ENCODE results near the gene SCRN1.

The SCRN1 gene

GRCh38 chr7:30032310-30033125, 42.9 kb upstream of the SCRN1 start:
- TF ChIP-seq NFIC (IDR thresholded peaks at IDR 0.05) (no peak), MAX (IDR thresholded peaks at IDR 0.05) (no peak), TAF1 (IDR thresholded peaks at IDR 0.05; ENCODE audit: low read depth) (no peak), TCF12 (IDR thresholded peaks at IDR 0.05; ENCODE audit: low read depth) (no peak), USF1 (IDR thresholded peaks at IDR 0.05) (no peak), REST (IDR thresholded peaks at IDR 0.05; ENCODE audit: low read depth) (no peak), TEAD4 (IDR thresholded peaks at IDR 0.05) (no peak)

GRCh38 chr7:30029696-30030095, 40.1 kb upstream of the SCRN1 start:
- no peak for TF ChIP-seq REST (IDR thresholded peaks at IDR 0.05; ENCODE audit: low read depth)

- TF ChIP-seq NFIC (IDR thresholded peaks at IDR 0.05), result 0 out of 2 replicates have a peak, but pooled peaks have one; percentile 12
- TF ChIP-seq CREB1 (IDR thresholded peaks at IDR 0.05; ENCODE audit: low read depth), result no peak
- TF ChIP-seq TEAD4 (IDR thresholded peaks at IDR 0.05), result peak; percentile 47
- TF ChIP-seq USF1 (IDR thresholded peaks at IDR 0.05), result no peak
- no peak for TF ChIP-seq REST (IDR thresholded peaks at IDR 0.05; ENCODE audit: low read depth)
- 0 out of 2 replicates have a peak, but pooled peaks have one; percentile 3 for TF ChIP-seq CEBPB (IDR thresholded peaks at IDR 0.05)
These were observed 39.4 kb upstream of the SCRN1 start for GRCh38 chr7:30028749-30029635.

- TF ChIP-seq TCF12 (IDR thresholded peaks at IDR 0.05; ENCODE audit: low read depth) (peak; percentile 54; the same call in 1 of the 2 replicates), EGR1 (IDR thresholded peaks at IDR 0.05) (0 out of 2 replicates have a peak, but pooled peaks have one; percentile 36), ZBTB7A (IDR thresholded peaks at IDR 0.05; ENCODE audit: low read depth) (no peak), REST (IDR thresholded peaks at IDR 0.05; ENCODE audit: low read depth) (no peak), TEAD4 (IDR thresholded peaks at IDR 0.05) (0 out of 2 replicates have a peak, but pooled peaks have one; percentile 24), CEBPB (IDR thresholded peaks at IDR 0.05) (no peak), RAD21 (IDR thresholded peaks at IDR 0.05; ENCODE audit: low read depth) (no peak), FOXM1 (IDR thresholded peaks at IDR 0.05; ENCODE audit: borderline replicate concordance, low read depth) (no peak), USF1 (IDR thresholded peaks at IDR 0.05) (no peak), EP300 (IDR thresholded peaks at IDR 0.05; ENCODE audit: borderline replicate concordance) (0 out of 2 replicates have a peak, but pooled peaks have one; percentile 11), TAF1 (IDR thresholded peaks at IDR 0.05; ENCODE audit: low read depth) (peak; percentile 68), YY1 (IDR thresholded peaks at IDR 0.05; ENCODE audit: low read depth) (peak; percentile 69; the same call in 1 of the 2 replicates), CREB1 (IDR thresholded peaks at IDR 0.05; ENCODE audit: low read depth) (no peak), MAX (IDR thresholded peaks at IDR 0.05) (peak; percentile 62), NFIC (IDR thresholded peaks at IDR 0.05) (peak; percentile 36; the same call in 1 of the 2 replicates)
These were observed 38.7 kb upstream of the SCRN1 start, which contains the start of gene PLEKHA8 for GRCh38 chr7:30028216-30028748. TSS of gene PLEKHA8 (plus strand) at chr7:30028412. CDS start at chr7:30028763, 351 bp downstream.

Data from Ishikawa (cell line).